ENCODE results near the gene PHEX. TPM values are rescaled to one million over a fixed set of nuclear protein-coding genes. Genes with fewer than 3 reads are reported as not detected.

Gene PHEX
- total RNA-seq, 2 donors from 2014 or later: 0.24 to 0.37 TPM

DNA sequence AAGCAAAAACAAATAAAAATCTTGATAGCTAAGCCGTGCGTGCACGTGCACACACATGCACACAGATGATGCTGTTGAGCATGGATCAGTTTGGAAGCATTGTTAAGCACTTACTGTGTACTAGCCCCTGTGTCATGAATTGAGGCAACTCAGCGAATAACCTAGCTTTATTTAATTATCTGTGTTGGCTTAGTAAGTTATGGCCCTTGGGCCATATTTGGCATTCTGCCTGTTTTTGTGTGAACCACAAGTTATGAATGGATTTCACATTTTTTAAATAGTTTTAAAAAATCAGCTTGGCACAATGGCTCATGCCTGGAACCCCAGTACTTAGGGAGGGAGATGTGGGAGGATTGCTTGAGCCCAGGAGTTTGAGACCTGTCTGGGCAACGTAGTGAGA lies 126.9 kb downstream of the PHEX start:
- no peaks in the 10 kb centered on the region for H3K36me3 ChIP-seq (ENCODE audit: control insufficient read depth, insufficient read depth, low read length)
- H3K9me3 ChIP-seq (ENCODE audit: control insufficient read depth, low read length): no peaks in the 10 kb centered on the region
- no peaks in the 10 kb centered on the region for H3K4me1 ChIP-seq (ENCODE audit: control insufficient read depth, insufficient read depth, low read length)
- H3K27me3 ChIP-seq (ENCODE audit: control insufficient read depth, insufficient read depth, low read length, poor library complexity, severe bottlenecking): peaks cover 6% of the 10 kb centered on the region
- Mint-ChIP-seq H3K27me3 (ENCODE audit: insufficient read depth) (peaks cover 4% of the 10 kb centered on the region), H3K4me3 (no peak overlapping the region), H3K9me3 (no peaks in the 10 kb centered on the region), H3K36me3 (ENCODE audit: low read depth) (no peaks in the 10 kb centered on the region), H3K4me1 (peaks cover 27% of the 10 kb centered on the region), H3K27ac (no peak overlapping the region)
- no peak overlapping the region for H3K4me3 ChIP-seq (ENCODE audit: low read length)
- TF ChIP-seq, protein P1, sequence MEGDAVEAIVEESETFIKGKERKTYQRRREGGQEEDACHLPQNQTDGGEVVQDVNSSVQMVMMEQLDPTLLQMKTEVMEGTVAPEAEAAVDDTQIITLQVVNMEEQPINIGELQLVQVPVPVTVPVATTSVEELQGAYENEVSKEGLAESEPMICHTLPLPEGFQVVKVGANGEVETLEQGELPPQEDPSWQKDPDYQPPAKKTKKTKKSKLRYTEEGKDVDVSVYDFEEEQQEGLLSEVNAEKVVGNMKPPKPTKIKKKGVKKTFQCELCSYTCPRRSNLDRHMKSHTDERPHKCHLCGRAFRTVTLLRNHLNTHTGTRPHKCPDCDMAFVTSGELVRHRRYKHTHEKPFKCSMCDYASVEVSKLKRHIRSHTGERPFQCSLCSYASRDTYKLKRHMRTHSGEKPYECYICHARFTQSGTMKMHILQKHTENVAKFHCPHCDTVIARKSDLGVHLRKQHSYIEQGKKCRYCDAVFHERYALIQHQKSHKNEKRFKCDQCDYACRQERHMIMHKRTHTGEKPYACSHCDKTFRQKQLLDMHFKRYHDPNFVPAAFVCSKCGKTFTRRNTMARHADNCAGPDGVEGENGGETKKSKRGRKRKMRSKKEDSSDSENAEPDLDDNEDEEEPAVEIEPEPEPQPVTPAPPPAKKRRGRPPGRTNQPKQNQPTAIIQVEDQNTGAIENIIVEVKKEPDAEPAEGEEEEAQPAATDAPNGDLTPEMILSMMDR (conservative IDR thresholded peaks at IDR 0.05): no peak
- no peak overlapping the region for H3K9ac ChIP-seq (ENCODE audit: extremely low read depth, low read length, poor library complexity, severe bottlenecking)
- no peak for DNase-seq
- WGBS, 2 experiments (ENCODE audit: insufficient coverage in 1 of 2, insufficient read length in 1 of 2): 92 to 100% methylated on average over 3 to 4 of the region's 5 CpGs
- H3K27ac ChIP-seq (ENCODE audit: low read depth, low read length): no peak overlapping the region

GRCh38 chrX:22163326-22163725 lies 131.2 kb downstream of the PHEX start:
- no peak overlapping the region for H3K4me3 ChIP-seq (ENCODE audit: low read length)
- H3K36me3 ChIP-seq (ENCODE audit: control insufficient read depth, insufficient read depth, low read length): no peaks in the 10 kb centered on the region
- no peaks in the 10 kb centered on the region for H3K9me3 ChIP-seq (ENCODE audit: control insufficient read depth, low read length)
- no peak overlapping the region for H3K27ac Mint-ChIP-seq
- peaks cover 16% of the 10 kb centered on the region for H3K27me3 ChIP-seq (ENCODE audit: control insufficient read depth, insufficient read depth, low read length, poor library complexity, severe bottlenecking)
- TF ChIP-seq, protein P1 (conservative IDR thresholded peaks at IDR 0.05): no peak
- H3K36me3 Mint-ChIP-seq (ENCODE audit: low read depth): no peaks in the 10 kb centered on the region
- DNase-seq: no peak
- no peak overlapping the region for H3K4me3 Mint-ChIP-seq
- H3K9ac ChIP-seq (ENCODE audit: extremely low read depth, low read length, poor library complexity, severe bottlenecking): no peak overlapping the region
- H3K27ac ChIP-seq (ENCODE audit: low read depth, low read length): no peak overlapping the region
- peaks cover 6% of the 10 kb centered on the region for H3K4me1 Mint-ChIP-seq
- peaks cover 9% of the 10 kb centered on the region for H3K27me3 Mint-ChIP-seq (ENCODE audit: insufficient read depth)
- H3K4me1 ChIP-seq (ENCODE audit: control insufficient read depth, insufficient read depth, low read length): no peaks in the 10 kb centered on the region
- WGBS, 2 experiments (ENCODE audit: insufficient coverage in 1 of 2, insufficient read length in 1 of 2): 86% methylated on average over 3 of the region's 3 CpGs; no CpG with 5 or more reads in 1 of the 2 experiments
- no peaks in the 10 kb centered on the region for H3K9me3 Mint-ChIP-seq

- 94 to 100% methylated on average over 2 to 3 of the region's 3 CpGs for WGBS, 2 experiments (ENCODE audit: insufficient coverage in 1 of 2, insufficient read length in 1 of 2)
- H3K36me3 ChIP-seq (ENCODE audit: control insufficient read depth, insufficient read depth, low read length): no peaks in the 10 kb centered on the region
- H3K9ac ChIP-seq (ENCODE audit: extremely low read depth, low read length, poor library complexity, severe bottlenecking): no peak overlapping the region
- H3K27ac Mint-ChIP-seq: no peak overlapping the region
- no peaks in the 10 kb centered on the region for H3K4me1 ChIP-seq (ENCODE audit: control insufficient read depth, insufficient read depth, low read length)
- H3K9me3 Mint-ChIP-seq: no peaks in the 10 kb centered on the region
- TF ChIP-seq, protein P1 (conservative IDR thresholded peaks at IDR 0.05): no peak
- DNase-seq: no peak
- H3K4me3 Mint-ChIP-seq: no peak overlapping the region
- H3K27me3 ChIP-seq (ENCODE audit: control insufficient read depth, insufficient read depth, low read length, poor library complexity, severe bottlenecking): peaks cover 30% of the 10 kb centered on the region
- H3K4me3 ChIP-seq (ENCODE audit: low read length): no peak overlapping the region
- peaks cover 14% of the 10 kb centered on the region for H3K27me3 Mint-ChIP-seq (ENCODE audit: insufficient read depth)
- H3K36me3 Mint-ChIP-seq (ENCODE audit: low read depth): no peaks in the 10 kb centered on the region
- no peaks in the 10 kb centered on the region for H3K9me3 ChIP-seq (ENCODE audit: control insufficient read depth, low read length)
- no peak overlapping the region for H3K27ac ChIP-seq (ENCODE audit: low read depth, low read length)
- H3K4me1 Mint-ChIP-seq: no peaks in the 10 kb centered on the region
These were observed 132.8 kb downstream of the PHEX start for GRCh38 chrX:22164770-22165388.

All from endodermal cell (in vitro differentiated cells).